ENCODE measurements around the gene PGC.

Gene PGC

GRCh38 chr6:41697861-41698781 is 49.1 kb downstream of the PGC start:
- peak; percentile 97 for DNase-seq (ENCODE audit: low read depth)

GRCh38 chr6:41696788-41697187 is 50.4 kb downstream of the PGC start:
- DNase-seq (ENCODE audit: low read depth), result no peak

- DNase-seq (ENCODE audit: low read depth), result no peak
These were observed 51.4 kb downstream of the PGC start for GRCh38 chr6:41695825-41696224.

GRCh38 chr6:41694815-41695526 is 52.2 kb downstream of the PGC start:
- DNase-seq (ENCODE audit: low read depth), result peak; percentile 24

GRCh38 chr6:41693281-41694240 is 53.6 kb downstream of the PGC start:
- no peak for DNase-seq (ENCODE audit: low read depth)

GRCh38 chr6:41692730-41693129 is 54.5 kb downstream of the PGC start:
- no peak for DNase-seq (ENCODE audit: low read depth)

GRCh38 chr6:41692080-41692675 is 55.0 kb downstream of the PGC start:
- no peak for DNase-seq (ENCODE audit: low read depth)

GRCh38 chr6:41691426-41692079 is 55.6 kb downstream of the PGC start:
- DNase-seq (ENCODE audit: low read depth), result no peak

- DNase-seq (ENCODE audit: low read depth), result no peak
These were observed 56.5 kb downstream of the PGC start for GRCh38 chr6:41690541-41691330.

- DNase-seq (ENCODE audit: low read depth), result peak; percentile 33
These were observed 57.8 kb downstream of the PGC start for GRCh38 chr6:41689171-41690008.

- no peak for DNase-seq (ENCODE audit: low read depth)
These were observed 58.8 kb downstream of the PGC start for GRCh38 chr6:41688256-41688965.

- DNase-seq (ENCODE audit: low read depth), result no peak
These were observed 59.6 kb downstream of the PGC start for GRCh38 chr6:41687501-41688175.

Data from amniotic epithelial cell (primary cell).